Tibial artery (tissue), 4 donors: ENCODE data around the gene RETREG3.
"Not testable (repeated sequence)": the region's sequence is repeated elsewhere in the genome, so short reads cannot be mapped to it uniquely, and the experiment has no call there.

Experiments used
- DNase-seq, 2 donors: peaks; one replicate each; pipeline ENCODE4 v3.0.0-alpha.2; 2019
- H3K27ac ChIP-seq, 2 donors: fragments of 200-600 bp; sonication (generic) in 1 of 2; 1 replicate in 1 of 2; 2 replicates in 1 of 2; pipeline ENCODE4 v1.5.1; 2018 to 2019; ENCODE audit warnings: mild to moderate bottlenecking in 1 of 2
- H3K27me3 ChIP-seq, 2 donors: fragments of 200-600 bp; sonication (generic) in 1 of 2; one replicate each; pipeline versions ENCODE4 v1.5.1 to v1.6.0; 2016 to 2019
- H3K36me3 ChIP-seq, 3 donors: fragments of 200-600 bp; sonication (generic) in 2 of 3; one replicate each; pipeline ENCODE4 v1.5.1; 2016 to 2019; ENCODE audit warnings: mild to moderate bottlenecking in 2 of 3
- H3K4me1 ChIP-seq, 4 donors: fragments of 200-600 bp; sonication (generic) in 2 of 4; 1 replicate in 3 of 4; 2 replicates in 1 of 4; pipeline ENCODE4 v1.5.1; 2016 to 2019
- H3K4me3 ChIP-seq, 2 donors: fragments of 200-600 bp; sonication (generic) in 1 of 2; 1 replicate in 1 of 2; 2 replicates in 1 of 2; pipeline ENCODE4 v1.5.1; 2018 to 2019; ENCODE audit warnings: mild to moderate bottlenecking in 2 of 2
- H3K9me3 ChIP-seq, 3 donors: fragments of 200-600 bp; sonication (generic) in 1 of 3; one replicate each; pipeline ENCODE4 v1.5.1; 2016 to 2019
- intact Hi-C: fragments of 100-400 bp; cut with DNase I; formaldehyde crosslinking; loops from one replicate; pipeline ENCODE4 v1.15.0; 2023; ENCODE audit warnings: low total_unique reads
- TF ChIP-seq, protein P1 (sequence below), 2 experiments: fragments of 200-600 bp in 1 of 2; fragments of 450-650 bp in 1 of 2; IDR thresholded peaks; one replicate each; pipeline ENCODE4 v1.5.1; 2017 to 2019; ENCODE audit warnings: antibody characterized with exemption in 2 of 2, mild to moderate bottlenecking in 1 of 2, moderate library complexity in 1 of 2

Gene RETREG3

DNA sequence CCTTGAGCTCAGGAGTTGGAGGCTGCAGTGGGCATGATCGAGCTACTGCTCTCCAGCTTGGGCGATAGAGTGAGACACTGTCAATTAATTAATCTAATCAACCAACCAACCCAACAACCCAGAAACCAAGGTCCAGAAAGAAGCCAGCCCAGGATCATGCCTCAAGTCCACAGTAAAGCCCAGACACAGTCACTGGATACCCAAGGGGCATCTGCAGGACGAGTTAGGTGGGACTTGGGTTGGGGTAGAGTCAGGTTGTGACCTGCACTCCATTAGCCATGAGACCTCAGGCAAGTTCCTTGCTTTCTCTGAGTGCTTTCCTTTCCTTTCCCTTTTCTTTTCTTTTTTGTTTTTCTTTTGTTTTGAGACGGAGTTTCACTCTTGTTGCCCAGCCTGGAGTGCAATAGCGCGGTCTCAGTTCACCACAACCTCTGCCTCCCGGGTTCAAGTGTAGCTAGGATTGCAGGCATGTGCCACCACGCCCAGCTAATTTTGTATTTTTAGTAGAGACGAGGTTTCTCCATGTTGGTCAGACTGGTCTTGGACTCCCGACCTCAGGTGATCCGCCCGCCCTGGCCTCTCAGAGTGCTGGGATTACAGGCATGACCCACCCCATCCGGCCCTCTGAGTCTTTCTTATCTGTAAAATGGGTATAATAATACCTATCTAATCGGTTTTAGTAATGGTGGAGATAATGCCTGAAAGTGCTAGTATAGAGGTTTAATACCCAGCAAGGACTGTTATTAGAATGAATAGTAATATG lies 60.0 kb downstream of the RETREG3 start:
- peaks cover 0 to 29% (median 15%) of the 10 kb centered on the region in 4 donors for H3K4me1 ChIP-seq
- H3K4me3 ChIP-seq: no peak overlapping the region
- no peaks in the 10 kb centered on the region for H3K9me3 ChIP-seq
- TF ChIP-seq, protein P1, sequence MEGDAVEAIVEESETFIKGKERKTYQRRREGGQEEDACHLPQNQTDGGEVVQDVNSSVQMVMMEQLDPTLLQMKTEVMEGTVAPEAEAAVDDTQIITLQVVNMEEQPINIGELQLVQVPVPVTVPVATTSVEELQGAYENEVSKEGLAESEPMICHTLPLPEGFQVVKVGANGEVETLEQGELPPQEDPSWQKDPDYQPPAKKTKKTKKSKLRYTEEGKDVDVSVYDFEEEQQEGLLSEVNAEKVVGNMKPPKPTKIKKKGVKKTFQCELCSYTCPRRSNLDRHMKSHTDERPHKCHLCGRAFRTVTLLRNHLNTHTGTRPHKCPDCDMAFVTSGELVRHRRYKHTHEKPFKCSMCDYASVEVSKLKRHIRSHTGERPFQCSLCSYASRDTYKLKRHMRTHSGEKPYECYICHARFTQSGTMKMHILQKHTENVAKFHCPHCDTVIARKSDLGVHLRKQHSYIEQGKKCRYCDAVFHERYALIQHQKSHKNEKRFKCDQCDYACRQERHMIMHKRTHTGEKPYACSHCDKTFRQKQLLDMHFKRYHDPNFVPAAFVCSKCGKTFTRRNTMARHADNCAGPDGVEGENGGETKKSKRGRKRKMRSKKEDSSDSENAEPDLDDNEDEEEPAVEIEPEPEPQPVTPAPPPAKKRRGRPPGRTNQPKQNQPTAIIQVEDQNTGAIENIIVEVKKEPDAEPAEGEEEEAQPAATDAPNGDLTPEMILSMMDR (IDR thresholded peaks at IDR 0.05): no peak
- H3K36me3 ChIP-seq: peaks cover 0 to 19% (median 7%) of the 10 kb centered on the region in 3 donors
- no peaks in the 10 kb centered on the region for H3K27me3 ChIP-seq
- H3K27ac ChIP-seq: no peak overlapping the region
- intact Hi-C loops: no loop called here
- no peak for DNase-seq

DNA sequence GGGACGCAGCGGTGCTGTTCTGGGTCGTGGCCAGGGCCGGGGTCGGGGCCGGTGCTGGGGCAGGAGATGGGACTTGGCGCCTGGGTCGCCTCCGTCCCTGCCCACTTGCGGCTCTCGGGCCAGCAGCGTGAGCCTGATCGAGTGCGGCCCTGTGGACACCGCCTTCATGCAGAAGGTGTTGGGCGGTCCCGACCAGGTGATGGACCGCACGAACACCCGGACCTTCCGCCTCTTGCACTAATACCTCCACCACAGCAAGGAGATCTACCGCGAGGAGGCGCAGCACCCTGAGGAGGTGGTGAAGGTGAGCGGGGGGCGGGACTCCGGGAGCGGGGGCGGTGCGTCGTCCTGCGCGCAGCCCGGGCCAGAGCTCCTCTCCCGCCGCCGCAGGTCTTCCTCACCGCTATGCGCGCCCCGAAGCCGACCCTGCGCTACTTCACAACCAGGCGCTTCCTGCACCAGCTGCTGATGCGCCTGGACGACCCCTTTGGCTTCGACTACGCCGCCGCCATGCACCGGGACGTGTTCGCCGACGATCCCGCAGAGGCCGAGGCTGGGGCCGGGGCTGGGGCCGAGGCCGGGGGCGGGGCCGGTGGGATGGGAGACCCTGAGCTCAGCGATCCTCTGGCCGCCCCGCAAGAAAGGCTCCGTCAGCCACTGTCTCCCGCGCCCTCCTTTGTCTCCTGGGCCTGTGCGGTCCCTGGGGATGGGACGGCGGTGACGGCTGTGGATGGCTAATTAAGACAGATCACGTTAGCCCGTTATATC lies 60.9 kb downstream of the RETREG3 start:
- Histone ChIP-seq H3K4me1 (peaks cover 0 to 20% (median 6%) of the 10 kb centered on the region in 4 donors), H3K4me3 (no peak overlapping the region), H3K9me3 (no peaks in the 10 kb centered on the region), H3K36me3 (peaks cover 5 to 28% (median 16%) of the 10 kb centered on the region in 3 donors), H3K27ac (no peak overlapping the region), H3K27me3 (no peaks in the 10 kb centered on the region)
- intact Hi-C loops: no loop called here
- TF ChIP-seq, protein P1 (IDR thresholded peaks at IDR 0.05): no peak
- DNase-seq: no peak

DNA sequence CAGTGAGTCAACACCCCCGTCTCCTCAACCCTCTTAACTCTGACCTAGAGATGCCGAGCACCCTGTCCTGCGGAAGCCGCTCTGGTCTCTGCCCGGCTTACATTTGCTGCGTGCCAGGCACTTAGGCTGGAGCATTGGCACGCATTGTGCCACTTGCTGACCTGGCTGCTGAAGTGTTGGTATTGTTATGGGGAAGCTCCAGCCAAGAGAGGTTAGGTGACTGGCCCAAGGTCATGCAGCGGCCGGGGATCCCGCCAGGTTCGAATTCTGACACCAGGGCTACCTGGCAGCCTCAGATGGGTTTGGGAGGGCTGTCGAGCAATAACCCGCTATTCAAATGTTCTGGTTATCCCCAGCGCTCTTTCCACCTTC lies 61.5 kb downstream of the RETREG3 start:
- peaks cover 11 to 34% (median 22%) of the 10 kb centered on the region in 3 donors for H3K36me3 ChIP-seq
- TF ChIP-seq, protein P1 (IDR thresholded peaks at IDR 0.05): no peak
- intact Hi-C loops: no loop called here
- H3K4me1 ChIP-seq: peaks cover 0 to 14% (median 1%) of the 10 kb centered on the region in 4 donors
- H3K4me3 ChIP-seq: no peak overlapping the region
- no peak overlapping the region for H3K27ac ChIP-seq
- no peaks in the 10 kb centered on the region for H3K9me3 ChIP-seq
- no peaks in the 10 kb centered on the region for H3K27me3 ChIP-seq
- no peak for DNase-seq

DNA sequence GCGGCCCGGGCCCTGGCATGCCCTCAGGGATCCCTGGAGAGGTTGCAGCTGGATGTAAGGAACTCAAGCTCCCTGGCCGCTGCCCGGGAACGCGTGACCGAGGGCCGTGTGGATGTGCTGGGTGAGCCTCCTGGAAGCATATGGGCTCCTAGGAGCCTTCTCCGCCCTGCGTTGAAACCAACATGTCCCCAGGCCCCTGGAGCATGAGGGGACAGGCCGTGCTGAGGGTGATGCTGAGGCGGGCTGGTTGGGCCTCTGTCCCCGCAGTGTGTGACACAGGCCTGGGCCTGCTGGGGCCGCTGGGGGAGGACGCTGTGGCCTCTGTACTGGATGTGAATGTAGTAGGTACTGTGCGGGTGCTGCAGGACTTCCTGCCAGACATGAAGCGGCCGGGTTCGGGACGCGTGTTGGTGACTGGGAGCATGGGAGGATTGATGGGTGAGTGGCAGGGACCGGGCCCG lies 62.1 kb downstream of the RETREG3 start:
- intact Hi-C loops: no loop called here
- H3K27ac ChIP-seq: no peak overlapping the region
- peaks cover 13 to 40% (median 23%) of the 10 kb centered on the region in 3 donors for H3K36me3 ChIP-seq
- no peak for DNase-seq
- H3K4me3 ChIP-seq: no peak overlapping the region
- H3K27me3 ChIP-seq: no peaks in the 10 kb centered on the region
- TF ChIP-seq, protein P1 (IDR thresholded peaks at IDR 0.05): no peak
- H3K4me1 ChIP-seq: peaks cover 0 to 13% (median 0%) of the 10 kb centered on the region in 4 donors
- no peaks in the 10 kb centered on the region for H3K9me3 ChIP-seq

DNA sequence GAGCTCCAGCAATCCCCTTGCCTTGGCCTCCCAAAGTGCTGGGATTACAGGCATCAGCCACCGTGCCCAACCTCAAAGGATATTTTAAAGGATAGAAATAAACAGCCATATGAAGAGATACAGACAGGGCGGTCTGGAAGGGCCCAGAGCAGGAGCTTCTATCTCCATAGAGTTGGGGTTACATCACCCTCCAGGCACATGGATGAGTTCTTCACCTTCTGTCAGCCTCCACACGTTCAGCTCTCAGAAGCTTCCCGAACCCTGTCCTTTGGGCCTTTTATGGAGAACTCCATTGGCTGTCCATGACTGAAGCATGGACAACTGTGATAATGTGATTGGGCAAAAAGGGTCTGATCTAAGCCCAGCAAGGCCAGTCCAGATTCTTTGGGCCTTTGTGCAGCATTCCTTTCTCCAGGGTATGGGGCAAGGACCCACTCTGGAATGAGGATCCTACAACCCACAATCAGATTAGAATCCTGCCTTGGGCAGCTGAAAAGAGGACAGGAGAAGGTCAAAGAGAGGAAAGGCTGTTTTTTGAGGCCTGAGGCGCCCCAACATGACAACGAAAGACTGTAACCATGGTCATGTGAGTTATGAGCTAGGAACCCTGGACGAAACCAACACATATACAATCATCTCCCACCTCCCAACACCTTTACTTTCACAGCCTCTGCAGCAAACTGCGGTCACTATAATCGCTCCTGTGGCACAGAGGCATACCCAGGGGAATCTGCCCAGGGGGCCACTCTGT lies 63.2 kb downstream of the RETREG3 start:
- H3K4me3 ChIP-seq, H3K9me3 ChIP-seq, H3K27ac ChIP-seq, H3K27me3 ChIP-seq, intact Hi-C loops, DNase-seq: not testable (repeated sequence)
- Histone ChIP-seq H3K36me3 (peaks cover 17 to 51% (median 32%) of the 10 kb centered on the region in 3 donors), H3K4me1 (peaks cover 0 to 13% (median 0%) of the 10 kb centered on the region in 4 donors)
